GM19397 (cell line): ENCODE measurements around the gene EPHA2.

Source experiments
- ATAC-seq: cut with Tn5 transposase; IDR thresholded peaks from one replicate; pipeline ENCODE4 v1.9.1; 2021; ENCODE audit warnings: mild to moderate bottlenecking, moderate library complexity; ENCODE audit not compliant: unreplicated experiment

The EPHA2 gene

DNA sequence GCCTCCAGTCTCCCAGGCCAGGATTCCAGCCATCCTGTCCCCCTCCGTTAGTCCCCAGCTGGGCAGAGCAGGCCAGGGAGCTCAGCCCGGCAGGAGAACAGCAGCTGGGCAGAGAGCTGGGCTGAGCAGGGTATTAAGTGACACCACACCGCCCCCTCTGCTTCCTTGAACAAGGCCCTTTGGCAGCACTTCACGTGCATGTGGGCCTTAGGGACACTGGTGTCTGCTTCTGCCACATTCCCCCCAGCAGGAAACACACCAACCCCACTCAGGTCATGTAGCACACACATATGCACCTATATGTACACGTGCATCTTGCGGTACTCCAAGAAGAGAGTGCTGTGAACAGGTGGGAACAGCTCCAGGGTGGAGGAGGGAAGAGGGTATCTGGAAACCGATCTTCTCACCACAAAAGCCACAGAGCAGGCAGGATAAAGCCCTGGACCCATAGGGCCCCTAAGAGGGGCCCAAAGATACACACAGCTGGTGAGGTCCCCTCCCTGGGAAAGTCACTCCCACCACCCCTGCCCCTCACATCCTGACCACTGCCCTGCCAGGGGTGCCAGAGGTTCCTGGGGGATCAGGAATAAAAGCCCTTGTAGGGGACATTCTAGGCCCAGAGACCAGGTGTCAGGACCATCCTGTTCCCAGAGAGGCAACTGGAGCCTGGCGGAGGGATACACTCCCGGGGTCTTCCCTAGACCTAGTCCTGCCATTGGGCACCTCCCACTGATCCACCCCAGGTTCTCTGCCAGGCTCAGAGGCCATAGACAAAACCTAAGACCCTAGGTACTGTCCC, 4.5 kb downstream of the EPHA2 start:
- ATAC-seq, result no peak

DNA sequence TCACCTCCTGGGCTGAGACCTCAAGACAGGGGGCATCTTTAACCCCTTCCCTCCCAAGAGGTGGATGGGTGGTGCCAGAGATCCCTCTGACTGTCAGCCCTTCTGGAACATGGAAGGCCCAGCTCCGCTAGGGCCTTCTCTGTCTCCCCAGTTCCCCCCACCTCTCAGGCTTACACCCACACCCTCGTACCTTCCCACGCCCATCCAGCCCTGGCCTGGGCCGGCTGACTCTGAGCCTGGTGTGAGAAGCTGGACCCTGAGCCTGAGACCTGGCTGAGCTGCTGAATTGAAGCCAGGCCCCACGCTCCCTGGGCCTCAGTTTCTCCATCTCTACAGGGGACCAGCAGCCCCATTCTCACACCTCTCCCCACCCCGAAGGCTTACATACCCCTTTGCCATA, 5.4 kb downstream of the EPHA2 start:
- ATAC-seq, result no peak

DNA sequence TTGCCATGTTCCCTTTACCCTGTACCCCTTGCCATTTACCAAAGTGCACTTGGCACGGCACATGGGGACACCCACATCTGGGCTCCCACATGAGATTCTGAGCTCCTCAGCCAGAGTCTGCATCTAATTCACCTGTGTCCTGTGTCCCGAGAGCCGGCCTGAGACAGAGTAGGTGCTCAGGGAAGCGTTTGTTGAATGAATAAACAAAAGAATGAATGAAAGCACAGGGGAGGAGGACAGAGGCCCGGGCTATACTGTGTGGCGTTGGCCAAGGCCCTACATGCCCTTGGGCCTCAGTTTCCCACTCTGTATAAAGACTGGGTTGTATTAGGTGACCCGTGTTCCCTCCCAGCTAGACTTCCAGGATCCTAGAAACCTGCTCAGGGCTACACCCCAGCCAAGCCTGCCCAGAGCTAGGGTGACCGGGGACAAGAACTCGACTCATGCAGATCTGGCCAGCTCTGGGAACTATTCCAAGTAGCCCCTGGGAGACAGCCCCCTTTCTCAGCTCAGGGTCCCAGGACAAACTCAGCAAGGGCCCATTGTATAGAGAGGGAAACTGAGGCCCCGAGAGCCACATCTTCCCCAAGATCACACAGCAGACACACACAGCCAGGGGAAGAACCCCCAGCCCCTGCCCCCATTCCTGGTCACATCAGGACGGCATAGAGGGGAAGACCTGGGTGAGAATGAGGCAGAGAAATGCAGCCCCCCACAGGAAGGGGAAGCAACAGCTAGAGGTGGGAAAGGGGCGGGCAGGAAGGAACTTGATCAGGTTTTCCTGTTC, 6.0 kb downstream of the EPHA2 start:
- no peak for ATAC-seq

DNA sequence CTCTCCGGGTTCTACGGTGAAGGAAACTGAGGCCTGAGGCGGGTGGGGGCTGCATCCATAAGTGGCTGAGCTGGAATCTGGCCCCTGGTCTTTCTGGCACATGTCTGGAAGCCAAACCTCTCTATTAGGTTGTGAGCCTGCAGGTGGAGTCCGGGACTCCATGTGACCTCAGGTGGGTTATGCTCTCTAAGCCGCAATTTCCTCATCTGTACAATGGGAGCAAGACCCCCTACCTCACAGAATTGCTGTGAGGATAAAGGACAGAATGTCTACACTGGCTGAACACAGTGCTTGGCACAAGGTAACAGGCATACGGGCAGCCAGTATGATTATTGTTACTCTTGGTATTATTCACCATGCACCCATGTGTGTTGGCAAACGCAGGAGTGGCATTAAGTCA, 6.7 kb downstream of the EPHA2 start:
- ATAC-seq, result no peak

DNA sequence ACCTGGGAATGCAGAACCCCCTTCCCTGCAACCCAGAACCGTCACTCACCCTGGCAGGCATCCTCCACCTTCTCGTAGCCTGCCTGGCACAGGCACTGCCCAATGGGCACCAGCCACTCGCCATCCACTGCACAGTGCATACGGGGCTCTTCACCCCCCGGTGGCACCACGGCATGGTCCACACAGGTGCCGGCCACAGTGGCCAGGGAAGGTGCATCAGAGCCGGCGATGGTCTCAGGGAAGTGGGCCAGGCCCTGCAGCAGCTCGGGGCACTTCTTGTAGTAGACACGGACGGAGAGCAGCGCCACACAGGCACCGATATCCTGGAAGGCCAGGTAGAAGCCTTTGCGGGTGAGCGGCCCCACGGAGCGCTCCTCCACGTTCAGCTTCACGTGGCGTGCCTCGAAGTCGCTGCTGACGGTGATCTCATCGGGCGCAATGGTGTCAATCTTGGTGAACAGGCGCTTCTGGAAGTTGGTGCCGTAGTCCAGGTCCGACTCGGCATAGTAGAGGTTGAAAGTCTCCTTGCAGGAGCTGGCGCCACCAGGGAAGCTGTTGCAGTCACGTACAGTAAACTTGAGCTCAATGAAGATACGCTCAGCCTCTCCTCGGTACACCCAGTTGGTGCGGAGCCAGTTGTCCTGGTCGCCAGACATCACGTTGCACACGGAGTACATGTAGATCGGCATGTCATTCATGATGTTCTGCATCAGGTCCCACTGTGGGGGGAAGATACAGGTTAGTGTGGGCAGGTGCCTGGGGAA, 7.4 kb downstream of the EPHA2 start:
- no peak for ATAC-seq

DNA sequence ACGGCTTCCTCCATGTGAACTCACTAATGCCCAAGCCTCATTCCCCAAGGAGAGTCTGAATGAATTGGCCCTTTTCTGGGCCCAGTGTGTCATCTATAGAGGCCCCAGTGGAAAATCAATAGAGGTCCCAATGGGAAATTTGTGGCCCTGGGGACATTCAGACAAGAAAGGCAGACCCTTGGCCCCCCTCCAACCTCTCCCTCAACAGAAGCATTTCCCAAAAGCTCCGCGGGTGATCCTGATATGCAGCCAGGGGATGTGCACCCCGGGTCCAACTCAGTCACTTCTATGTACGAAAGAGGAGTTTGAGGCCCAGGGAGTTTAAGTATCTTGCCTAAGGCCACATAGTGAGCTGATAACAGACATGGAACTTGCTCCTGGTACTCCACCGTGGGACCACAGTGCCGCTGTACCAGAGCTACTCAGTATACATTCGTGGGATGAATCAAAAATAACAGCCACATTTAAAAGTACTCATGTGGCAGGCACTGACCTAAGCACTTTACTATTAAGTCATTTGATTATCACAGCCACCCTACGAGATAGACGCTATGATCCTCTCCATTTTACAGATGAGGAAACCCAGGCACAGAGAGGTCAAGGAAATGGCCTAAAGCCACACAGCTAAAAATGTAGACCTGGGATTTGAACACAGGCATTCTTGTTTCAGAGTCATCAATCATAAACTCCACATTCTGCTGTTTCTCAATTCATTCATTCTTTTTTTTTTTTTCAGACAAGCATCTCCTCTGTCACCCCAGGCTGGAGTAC, 8.5 kb downstream of the EPHA2 start:
- ATAC-seq, result no peak

DNA sequence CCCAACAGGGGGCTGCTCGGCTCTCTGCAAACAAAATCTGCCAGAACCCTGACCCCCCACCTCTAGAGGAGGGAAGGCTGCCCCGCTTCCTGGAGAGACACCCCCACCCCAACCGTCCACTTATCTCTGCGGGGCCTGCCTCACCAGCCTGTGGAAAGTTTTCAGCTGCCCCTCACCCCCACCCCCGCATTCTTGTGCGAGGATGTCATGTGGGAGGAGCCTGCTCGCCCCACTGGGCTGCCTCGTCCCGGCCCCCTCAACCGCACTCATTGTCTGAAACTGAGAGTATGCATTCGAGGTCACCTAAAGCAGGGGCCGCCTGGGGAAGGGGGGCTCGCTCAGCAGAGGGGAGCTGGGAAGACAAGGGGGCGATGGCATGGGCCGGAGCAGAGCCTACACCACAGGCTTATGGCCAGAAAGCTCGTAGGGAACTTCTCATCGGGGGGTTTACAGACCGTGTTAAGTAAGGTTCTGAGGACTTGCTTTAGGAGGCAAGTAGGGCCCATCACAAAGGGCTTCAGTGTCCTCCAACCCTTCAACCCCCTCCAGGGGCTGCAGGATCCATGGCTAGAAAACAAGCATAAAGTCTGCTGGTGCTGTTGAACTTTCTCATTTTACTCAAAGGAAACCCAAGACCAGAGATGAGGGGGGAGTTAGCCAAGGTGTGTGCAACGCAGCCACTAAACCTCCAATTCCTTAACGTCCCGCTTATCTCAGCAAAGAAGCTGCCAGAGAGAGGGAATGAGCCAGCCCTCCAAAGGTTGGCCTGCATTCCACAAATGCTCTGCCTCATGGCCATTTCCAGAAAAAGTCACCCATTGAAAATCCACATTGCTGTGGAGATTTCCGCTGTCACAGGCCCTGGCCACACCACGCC, 9.4 kb downstream of the EPHA2 start:
- ATAC-seq, result no peak

DNA sequence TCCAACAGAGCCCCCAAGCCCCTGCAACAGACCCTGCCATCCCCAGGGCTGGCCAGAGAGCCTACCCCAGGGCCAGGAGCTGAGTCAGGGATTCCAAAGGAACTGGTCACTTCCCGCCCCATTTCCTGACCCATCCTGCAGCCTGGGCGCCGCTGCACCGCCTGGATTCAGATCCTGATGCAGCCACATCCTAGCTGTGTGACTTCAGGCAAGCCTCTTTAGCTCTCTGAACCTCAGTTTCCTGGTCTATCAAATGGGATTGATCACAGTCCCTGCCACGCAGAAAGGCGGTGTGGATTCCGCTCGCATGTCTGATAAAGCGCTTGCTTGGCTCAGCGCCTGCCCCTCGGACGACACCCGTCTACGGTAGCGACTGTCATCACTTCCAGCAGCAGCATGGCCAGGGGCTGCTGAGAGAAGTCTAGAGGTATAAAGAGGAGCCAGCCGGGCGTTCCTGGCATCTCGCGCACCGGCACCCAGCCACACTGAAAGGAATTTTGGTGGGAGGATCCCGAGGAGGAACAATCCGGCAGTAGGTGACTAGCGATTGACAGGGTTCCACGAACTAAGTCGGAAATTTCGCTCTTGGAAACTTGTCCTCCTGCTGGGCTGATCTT, 10.1 kb downstream of the EPHA2 start:
- no peak for ATAC-seq

DNA sequence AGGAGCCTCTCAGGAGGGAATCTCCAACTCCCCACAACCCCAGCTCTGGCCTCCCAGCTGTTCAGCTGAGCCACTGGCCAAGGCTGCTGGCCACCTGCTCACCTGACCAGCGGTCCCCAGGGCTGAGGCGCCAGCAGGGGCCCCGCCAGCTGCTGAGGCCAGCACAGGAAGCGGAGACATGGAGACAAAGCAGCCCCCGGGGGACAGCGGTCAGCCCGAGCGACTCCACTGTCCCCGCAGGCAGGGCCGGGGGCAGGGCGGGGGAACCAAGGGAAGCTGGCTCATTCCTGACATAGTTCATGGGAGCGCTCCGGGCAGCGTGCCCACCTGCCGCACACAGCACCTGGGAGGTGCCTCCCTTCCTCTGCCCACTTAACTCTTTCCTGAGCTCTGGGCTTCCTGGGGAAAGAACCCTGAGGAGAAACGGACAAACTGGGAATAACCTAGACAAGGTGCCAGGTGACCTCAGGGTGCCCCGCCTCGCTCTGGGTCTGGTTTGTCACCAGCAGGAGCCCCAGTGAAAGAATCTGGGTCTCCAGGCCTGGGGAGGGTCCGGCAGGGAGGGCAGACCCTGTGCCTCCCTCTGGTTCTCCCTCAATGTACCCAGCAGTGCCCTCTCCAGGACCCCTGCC, 10.7 kb downstream of the EPHA2 start:
- no peak for ATAC-seq

DNA sequence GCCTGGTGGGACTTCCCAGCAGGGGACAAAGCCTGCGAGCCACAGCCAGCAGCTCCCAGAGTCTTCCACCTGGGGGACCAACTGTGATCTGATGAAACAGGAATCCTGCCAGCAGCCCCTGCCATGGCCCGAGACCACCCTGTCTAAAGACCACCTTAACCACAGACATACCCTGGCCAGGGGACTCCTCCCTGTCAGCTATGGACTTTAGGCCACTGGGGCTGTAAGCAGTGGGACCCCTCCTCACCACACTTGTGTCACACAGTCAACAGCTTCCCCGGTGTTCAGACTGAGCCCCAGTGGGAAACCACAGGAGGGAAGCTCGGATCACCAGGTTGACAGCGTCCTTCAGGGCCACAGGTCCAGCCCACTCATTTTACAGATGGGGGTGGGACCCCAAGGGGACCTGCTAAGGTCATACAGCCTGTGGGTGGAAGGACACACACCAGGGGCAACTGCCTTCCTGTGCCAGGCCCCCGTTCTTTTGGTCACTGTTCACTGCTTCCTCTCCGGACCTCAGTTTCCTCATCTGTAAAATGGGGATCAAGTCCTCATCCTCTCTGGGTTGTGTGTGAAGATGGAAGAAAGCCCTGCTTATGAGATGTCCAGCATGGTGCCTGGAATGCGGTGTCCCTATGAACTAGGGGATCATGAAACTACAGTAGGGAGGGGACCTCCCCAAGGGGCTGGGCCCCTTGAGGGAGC, 11.4 kb downstream of the EPHA2 start:
- no peak for ATAC-seq

DNA sequence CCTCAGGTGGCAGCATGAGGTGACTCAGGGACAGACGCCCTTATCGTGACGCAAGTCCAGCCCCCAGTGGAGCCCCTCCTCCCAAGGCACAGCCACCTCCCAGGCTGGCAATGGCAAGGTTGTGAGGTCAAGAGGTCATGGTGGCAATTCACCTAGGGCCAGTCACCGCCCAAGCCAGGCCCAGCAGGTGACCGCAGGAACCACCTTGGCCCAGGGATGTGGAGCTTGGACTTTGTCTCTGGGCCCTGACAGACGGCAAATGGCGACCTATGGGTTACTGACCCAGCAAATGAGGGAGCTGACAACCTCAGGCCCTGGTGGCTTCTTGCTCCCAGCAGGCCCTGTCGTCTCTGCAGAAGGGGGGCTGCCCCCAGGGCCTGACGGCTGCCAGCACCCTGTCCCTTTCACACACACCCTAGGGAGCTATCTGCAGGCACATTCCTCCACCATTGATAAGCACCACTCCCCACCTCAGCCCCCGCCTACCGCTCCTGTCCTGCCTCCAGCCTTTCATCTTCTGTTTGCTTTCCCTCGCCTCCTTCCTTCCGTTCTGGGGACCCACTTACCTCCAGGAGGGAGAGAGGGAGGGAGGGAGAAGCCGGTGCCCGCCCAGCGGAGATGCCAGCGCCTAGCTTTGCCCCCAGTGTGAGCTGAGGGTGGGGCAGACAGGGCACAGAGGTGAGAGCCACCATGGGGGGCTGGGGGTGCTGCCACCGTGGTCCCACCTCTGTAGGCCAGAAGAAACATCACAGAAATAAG, 12.1 kb downstream of the EPHA2 start:
- ATAC-seq, result no peak

DNA sequence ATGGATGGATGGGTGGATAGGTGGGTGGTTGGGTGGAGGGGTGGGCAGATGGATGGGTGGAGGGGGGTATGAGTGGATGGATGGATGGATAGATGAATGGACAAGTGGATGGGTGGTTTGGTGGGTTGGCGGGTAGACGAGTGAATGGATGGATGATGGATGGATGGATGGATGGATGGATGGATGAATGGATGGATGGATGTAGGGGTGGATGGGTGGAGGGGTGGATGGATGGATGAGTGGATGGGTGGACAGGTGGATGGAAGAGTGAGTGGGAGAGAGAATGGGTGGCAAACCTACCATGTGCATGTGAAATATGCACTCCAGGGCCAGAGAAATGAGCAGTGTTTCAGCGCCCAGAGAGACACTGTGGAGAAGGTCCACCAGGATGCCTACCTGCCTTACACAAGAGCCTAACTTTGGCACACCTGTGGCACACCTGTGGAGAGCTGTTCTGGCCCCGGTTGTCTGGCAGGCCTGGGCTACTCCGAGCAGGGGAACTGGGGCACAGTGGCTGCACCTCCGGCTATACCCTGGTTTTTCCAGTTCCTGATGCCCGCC, 12.8 kb downstream of the EPHA2 start:
- ATAC-seq, result no peak

DNA sequence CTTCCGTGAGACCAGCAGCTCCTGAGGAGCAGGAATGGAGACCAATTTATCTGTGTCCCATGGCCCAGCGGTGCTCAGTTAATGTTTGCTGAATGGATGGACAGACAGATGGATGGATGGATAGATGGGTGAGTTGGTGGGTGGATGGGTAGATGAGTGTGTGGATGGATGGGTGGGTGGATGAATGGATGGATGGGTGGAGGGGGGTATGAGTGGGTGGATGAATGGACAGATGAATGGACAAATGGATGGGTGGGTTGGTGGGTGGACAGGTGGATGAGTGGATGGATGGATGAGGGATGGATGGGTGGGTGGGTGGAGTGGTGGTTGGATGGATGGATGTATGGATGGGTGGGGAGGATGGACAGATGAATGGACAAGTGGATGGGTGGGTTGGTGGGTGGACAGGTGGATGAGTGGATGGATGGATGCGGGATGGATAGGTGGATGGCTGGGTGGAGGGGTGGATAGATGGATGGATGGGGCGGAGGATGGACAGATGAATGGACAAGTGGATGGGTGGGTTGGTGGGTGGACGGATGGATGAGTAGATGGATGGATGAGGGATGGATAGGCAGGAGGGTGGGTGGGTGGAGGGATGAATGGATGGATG, 13.4 kb downstream of the EPHA2 start:
- no peak for ATAC-seq

DNA sequence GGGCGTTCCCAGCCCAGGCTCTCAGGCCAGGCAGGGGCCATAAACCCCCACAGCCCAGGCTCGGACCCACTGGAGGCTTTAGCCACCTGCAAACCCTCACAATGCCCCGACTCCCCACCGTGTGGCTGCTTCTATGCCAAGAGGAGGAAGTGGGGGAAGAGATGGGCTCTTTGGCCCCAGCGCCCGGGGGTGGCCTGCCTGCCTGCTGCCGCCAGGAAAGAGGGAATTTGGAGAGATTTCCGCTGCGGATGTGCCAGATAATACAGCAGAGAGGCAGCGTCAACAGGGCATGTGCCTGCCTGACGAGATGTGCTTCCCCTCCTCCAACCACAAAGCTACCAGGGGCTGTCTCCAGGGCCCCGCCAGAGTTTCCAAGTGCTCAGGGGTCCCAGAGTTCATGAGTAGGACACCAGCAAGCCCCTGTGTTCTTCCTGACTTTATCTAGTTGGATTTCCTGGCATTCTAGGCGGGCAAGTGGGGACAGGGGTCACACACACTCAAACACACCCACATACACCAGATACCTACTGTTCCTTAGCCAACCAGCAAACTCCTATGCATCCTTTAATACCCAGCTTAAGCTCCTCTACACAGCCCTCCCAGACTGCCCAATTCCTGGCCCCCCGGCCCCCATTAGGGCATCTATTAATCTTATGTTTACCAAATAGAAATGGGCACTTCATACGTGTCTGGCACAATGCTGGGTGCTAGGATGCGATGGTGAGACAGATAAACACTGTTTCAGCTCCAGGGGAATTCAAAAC, 14.1 kb downstream of the EPHA2 start:
- no peak for ATAC-seq

DNA sequence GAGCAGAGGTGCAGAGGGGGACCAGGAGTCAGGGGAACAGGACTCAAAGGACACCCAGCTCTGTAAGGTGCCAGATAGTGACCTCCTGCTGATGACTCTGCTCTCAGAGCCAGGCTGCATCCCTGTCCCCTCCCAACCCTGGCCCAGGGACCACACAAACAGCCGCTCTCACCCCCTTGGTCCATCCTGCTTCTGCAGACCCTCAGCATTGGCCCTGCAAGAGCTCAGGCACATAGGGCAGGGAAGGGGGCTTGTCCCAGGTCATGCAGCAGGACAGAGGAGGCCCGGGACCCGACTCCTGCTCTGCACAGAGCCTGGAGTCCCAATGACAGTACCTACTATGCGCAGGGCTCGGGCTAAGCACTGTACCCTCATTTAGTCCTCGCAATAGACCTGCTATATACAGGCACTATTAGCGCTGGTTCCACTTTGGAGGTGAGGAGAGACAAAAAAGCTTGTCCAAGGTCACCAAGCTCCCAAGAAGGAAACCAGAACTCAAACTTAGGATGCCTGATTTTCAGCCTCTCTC, 15.7 kb downstream of the EPHA2 start:
- ATAC-seq, result no peak

DNA sequence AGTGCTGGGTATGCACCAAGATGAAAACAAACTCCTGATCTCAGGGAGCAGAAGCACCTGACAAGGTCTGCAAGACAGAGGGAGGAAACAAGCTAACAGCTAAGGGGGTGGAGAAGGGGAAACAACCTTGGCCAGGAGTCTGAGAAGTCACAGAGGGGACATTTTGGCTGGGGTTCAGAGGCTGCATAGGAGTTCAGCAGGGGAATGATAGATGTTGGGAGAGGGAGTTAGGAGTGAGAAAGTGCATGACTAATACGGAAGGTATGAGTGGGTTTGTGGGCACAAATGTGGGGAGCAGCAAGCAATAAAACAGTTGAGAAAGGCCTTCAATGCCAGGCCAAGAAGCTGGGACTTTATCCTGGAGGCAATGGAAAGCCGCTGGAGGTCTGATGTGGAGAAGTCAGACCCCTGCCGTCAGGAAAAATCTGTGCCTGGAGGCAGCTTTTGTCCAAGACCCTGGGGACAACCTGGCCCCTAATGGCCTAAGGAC, 16.4 kb downstream of the EPHA2 start:
- ATAC-seq, result no peak
